Measurements from ENCODE around the gene HCN3. TPM values are rescaled to one million over a fixed set of nuclear protein-coding genes. Genes with fewer than 3 reads are reported as not detected.
"Not testable (repeated sequence)": the region's sequence is repeated elsewhere in the genome, so short reads cannot be mapped to it uniquely, and the experiment has no call there.

Gene HCN3
- total RNA-seq, 1 experiment from 2014 or later: 5.4 TPM

- no peak overlapping the region for H3K27ac Mint-ChIP-seq
- peaks cover 8 to 9% of the 10 kb centered on the region in 2 experiments for H3K4me1 Mint-ChIP-seq
These were observed 50.7 kb downstream of the HCN3 start for GRCh38 chr1:155327981-155328380.

DNA sequence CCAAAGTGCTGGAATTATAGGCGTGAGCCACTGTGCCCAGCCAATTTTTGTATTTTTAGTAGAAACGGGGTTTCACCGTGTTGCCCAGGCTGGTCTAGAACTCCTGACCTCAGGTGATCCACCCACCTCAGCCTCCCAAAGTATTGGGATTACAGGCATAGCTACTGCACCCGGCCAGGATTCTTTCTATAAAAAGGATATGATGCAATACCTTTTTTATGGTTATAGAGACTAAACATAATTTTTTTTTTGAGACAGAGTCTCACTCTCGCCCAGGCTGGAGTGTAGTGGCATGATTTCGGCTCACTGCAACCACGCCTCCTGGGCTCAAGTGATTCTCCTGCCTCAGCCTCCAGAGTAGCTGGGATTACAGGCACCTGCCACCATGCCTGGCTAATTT lies 51.6 kb downstream of the HCN3 start:
- not testable (repeated sequence) for H3K4me1 Mint-ChIP-seq; H4K91ac ChIP-seq (ENCODE audit: insufficient read length, low read depth, low read length); H3K4me2 ChIP-seq (ENCODE audit: insufficient read depth, insufficient read length, low read length); H2BK5ac ChIP-seq (ENCODE audit: insufficient read length, low read length); H2BK120ac ChIP-seq (ENCODE audit: low read depth, low read length, poor library complexity, severe bottlenecking); H2BK20ac ChIP-seq (ENCODE audit: low read depth, low read length, poor library complexity, severe bottlenecking); H3K14ac ChIP-seq (ENCODE audit: insufficient read depth, low read length); H3K27ac ChIP-seq (ENCODE audit: insufficient read length, low read depth, low read length); H3K27me3 Mint-ChIP-seq (ENCODE audit: low read depth); H4K5ac ChIP-seq (ENCODE audit: insufficient read length, low read depth, low read length); H3K23me2 ChIP-seq (ENCODE audit: insufficient read length, low read depth, low read length, poor library complexity, severe bottlenecking); H2BK15ac ChIP-seq (ENCODE audit: low read depth, low read length); H3K9ac ChIP-seq (ENCODE audit: extremely low read depth, insufficient read length, low read length); H2AFZ ChIP-seq (ENCODE audit: low read length); H2AK5ac ChIP-seq (ENCODE audit: insufficient read length, low read length); H3K27ac Mint-ChIP-seq; H3K9me3 Mint-ChIP-seq; H2BK12ac ChIP-seq (ENCODE audit: insufficient read length, low read depth, low read length); H3K56ac ChIP-seq (ENCODE audit: insufficient read length, low read depth, low read length); H3K4me3 Mint-ChIP-seq; H3K4ac ChIP-seq (ENCODE audit: low read depth, low read length); H3K9me3 ChIP-seq (ENCODE audit: control insufficient read depth, low read depth, low read length); H3K18ac ChIP-seq (ENCODE audit: insufficient read length, low read depth, low read length); H4K8ac ChIP-seq (replicated peaks; ENCODE audit: insufficient read length, low read depth, low read length); H3K23ac ChIP-seq (ENCODE audit: insufficient read length, low read depth, low read length); H3K4me1 ChIP-seq (ENCODE audit: insufficient read depth, low read length); H3K79me2 ChIP-seq (ENCODE audit: insufficient read depth, low read length); H3K27me3 ChIP-seq (ENCODE audit: insufficient read depth, low read length); H3K79me1 ChIP-seq (ENCODE audit: insufficient read depth, low read depth, low read length, poor library complexity, severe bottlenecking); H3T11ph ChIP-seq (ENCODE audit: low read length); H4K20me1 ChIP-seq (ENCODE audit: control insufficient read depth, insufficient read depth, insufficient read length); DNase-seq
- no CpG with 5 or more reads among the region's 7 CpGs for WGBS (ENCODE audit: extremely low coverage, insufficient read length, low lambda C conversion rate)
- H3K36me3 Mint-ChIP-seq (ENCODE audit: insufficient read depth in 1 of 3, low read depth in 3 of 3): peaks cover 15 to 53% (median 50%) of the 10 kb centered on the region in 3 experiments; a peak in 6 of 7 replicates

More at GRCh38 chr1:155327981-155328380, 50.7 kb downstream of the HCN3 start:
- Histone ChIP-seq H2BK120ac (ENCODE audit: low read depth, low read length, poor library complexity, severe bottlenecking) (no peak overlapping the region), H3K4me2 (ENCODE audit: insufficient read depth, insufficient read length, low read length) (no peak overlapping the region), H3K18ac (ENCODE audit: insufficient read length, low read depth, low read length) (no peak overlapping the region), H3K23me2 (ENCODE audit: insufficient read length, low read depth, low read length, poor library complexity, severe bottlenecking) (peaks cover 14% of the 10 kb centered on the region), H2BK15ac (ENCODE audit: low read depth, low read length) (no peak overlapping the region), H2AFZ (ENCODE audit: low read length) (no peak overlapping the region), H2BK20ac (ENCODE audit: low read depth, low read length, poor library complexity, severe bottlenecking) (no peak overlapping the region), H3K27me3 (ENCODE audit: insufficient read depth, low read length) (no peaks in the 10 kb centered on the region), H2AK5ac (ENCODE audit: insufficient read length, low read length) (no peak overlapping the region), H3K27ac (ENCODE audit: insufficient read length, low read depth, low read length) (no peak overlapping the region), H4K20me1 (ENCODE audit: control insufficient read depth, insufficient read depth, insufficient read length) (no peaks in the 10 kb centered on the region), H3K9me3 (ENCODE audit: control insufficient read depth, low read depth, low read length) (no peaks in the 10 kb centered on the region), H2BK12ac (ENCODE audit: insufficient read length, low read depth, low read length) (no peak overlapping the region), H4K5ac (ENCODE audit: insufficient read length, low read depth, low read length) (no peak overlapping the region), H4K8ac (replicated peaks; ENCODE audit: insufficient read length, low read depth, low read length) (no peak overlapping the region), H3K14ac (ENCODE audit: insufficient read depth, low read length) (no peak overlapping the region), H3K4ac (ENCODE audit: low read depth, low read length) (no peak overlapping the region), H3K23ac (ENCODE audit: insufficient read length, low read depth, low read length) (no peak overlapping the region), H4K91ac (ENCODE audit: insufficient read length, low read depth, low read length) (no peak overlapping the region), H3K9ac (ENCODE audit: extremely low read depth, insufficient read length, low read length) (no peak overlapping the region), H3K4me1 (ENCODE audit: insufficient read depth, low read length) (no peaks in the 10 kb centered on the region), H3T11ph (ENCODE audit: low read length) (no peak overlapping the region), H2BK5ac (ENCODE audit: insufficient read length, low read length) (no peak overlapping the region), H3K56ac (ENCODE audit: insufficient read length, low read depth, low read length) (no peak overlapping the region), H3K79me2 (ENCODE audit: insufficient read depth, low read length) (no peaks in the 10 kb centered on the region), H3K79me1 (ENCODE audit: insufficient read depth, low read depth, low read length, poor library complexity, severe bottlenecking) (no peaks in the 10 kb centered on the region)
- WGBS (ENCODE audit: extremely low coverage, insufficient read length, low lambda C conversion rate): no CpG with 5 or more reads among the region's 4 CpGs
- no peak overlapping the region for H3K4me3 Mint-ChIP-seq
- DNase-seq: no peak
- no peaks in the 10 kb centered on the region for H3K9me3 Mint-ChIP-seq
- no peak for TF ChIP-seq CTCF (conservative IDR thresholded peaks at IDR 0.05)
- peaks cover 15 to 50% (median 48%) of the 10 kb centered on the region in 3 experiments; a peak in 6 of 7 replicates for H3K36me3 Mint-ChIP-seq (ENCODE audit: insufficient read depth in 1 of 3, low read depth in 3 of 3)
- no peaks in the 10 kb centered on the region; the same call in 1 of the 2 replicates for H3K27me3 Mint-ChIP-seq (ENCODE audit: low read depth)

Measured in H9 (cell line).